ENCODE results near the gene ME3.
"Not testable (repeated sequence)": the region's sequence is repeated elsewhere in the genome, so short reads cannot be mapped to it uniquely, and the experiment has no call there.

ME3 gene

GRCh38 chr11:86418106-86418505, 254.3 kb downstream of the ME3 start:
- DNase-seq = no peak

DNA sequence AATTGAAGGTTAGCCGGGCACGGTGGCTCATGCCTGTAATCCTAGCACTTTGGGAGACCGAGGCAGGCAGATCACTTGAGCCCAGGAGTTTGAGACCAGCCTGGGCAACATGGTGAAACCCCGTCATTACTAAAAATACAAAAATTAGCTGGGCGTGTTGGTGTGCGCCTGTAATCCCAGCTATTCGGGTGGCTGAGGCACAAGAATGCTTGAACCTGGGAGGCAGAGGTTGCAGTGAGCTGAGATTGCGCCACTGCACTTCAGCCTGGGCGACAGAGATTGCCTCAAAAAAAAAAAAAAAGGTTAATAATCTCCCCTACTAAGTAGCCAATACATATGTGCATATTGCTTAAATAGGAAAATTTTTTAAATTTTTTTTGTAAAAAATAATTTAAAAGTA, 255.5 kb downstream of the ME3 start:
- not testable (repeated sequence) for DNase-seq

GRCh38 chr11:86416494-86416893, 255.9 kb downstream of the ME3 start:
- DNase-seq = no peak

GRCh38 chr11:86415026-86415425, 257.4 kb downstream of the ME3 start:
- DNase-seq = no peak

DNA sequence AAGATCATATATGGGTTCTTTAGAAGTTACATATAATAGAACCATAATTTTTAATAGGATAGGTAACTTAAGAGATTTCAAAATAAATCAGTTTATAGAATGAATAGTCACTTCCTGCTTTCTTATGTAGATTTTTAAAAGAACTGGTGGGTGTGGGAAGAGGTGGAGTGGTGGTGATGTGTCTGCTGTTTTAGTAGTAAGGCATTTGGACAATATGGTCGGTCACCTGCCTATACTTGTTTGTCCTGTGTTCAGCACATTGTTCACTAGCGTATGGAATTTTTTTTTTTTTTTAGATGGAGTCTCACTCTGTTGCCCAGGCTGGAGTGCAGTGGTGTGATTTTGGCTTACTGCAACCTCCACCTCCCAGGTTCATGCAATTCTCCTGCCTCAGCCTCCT, 258.4 kb downstream of the ME3 start:
- DNase-seq = no peak

- no peak for DNase-seq
Observed at GRCh38 chr11:86408845-86409244, 263.6 kb downstream of the ME3 start.

- no peak for DNase-seq
Observed at GRCh38 chr11:86403458-86403857, 269.0 kb downstream of the ME3 start.

GRCh38 chr11:86398106-86398505, 274.3 kb downstream of the ME3 start:
- no peak for DNase-seq

- no peak for DNase-seq
Observed at GRCh38 chr11:86397351-86397750, 275.1 kb downstream of the ME3 start.

GRCh38 chr11:86396396-86396795, 276.0 kb downstream of the ME3 start:
- DNase-seq = no peak

- no peak for DNase-seq
Observed at GRCh38 chr11:86395061-86395551, 277.3 kb downstream of the ME3 start.

All from SHP77 (cell line).